Effector CD4-positive, alpha-beta T cell (primary cell): Measurements from ENCODE around the gene RAB33B.
"Not testable (repeated sequence)": the region's sequence is repeated elsewhere in the genome, so short reads cannot be mapped to it uniquely, and the experiment has no call there.

Source experiments
- DNase-seq: peaks from one replicate; pipeline ENCODE4 v3.0.0-alpha.2; 2020
- total RNA-seq: gene quantifications from one replicate; lab custom pipeline; 2026; lab: John Stamatoyannopoulos, UW

Gene RAB33B
- total RNA-seq = 61.4 reads per million, percentile 73 among the genes with 10 or more reads in this experiment

- DNase-seq = no peak
Observed at GRCh38 chr4:139454111-139455045, at the start of gene RAB33B. RAB33B (plus strand) TSS chr4:139454121; CDS start chr4:139454196, 75 bp downstream.

DNA sequence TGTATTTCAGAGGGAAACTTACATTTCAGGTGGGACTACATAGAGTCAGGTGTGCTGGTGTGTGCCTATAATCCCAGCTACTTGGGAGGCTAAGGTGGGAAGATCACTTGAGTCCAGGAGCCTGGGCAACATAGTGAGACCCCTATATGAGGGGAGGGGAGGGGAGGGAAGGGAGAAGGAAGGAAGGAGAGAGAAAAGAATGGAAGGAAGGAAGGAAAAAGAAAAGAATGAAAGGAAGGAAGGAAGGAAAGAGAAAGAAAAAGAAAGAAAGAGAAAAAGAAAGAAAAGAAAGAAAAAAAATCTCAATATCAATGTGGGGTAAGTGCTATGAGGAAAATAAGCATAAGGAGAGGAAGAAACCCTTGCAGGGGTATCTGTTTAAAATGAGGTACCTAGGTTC lies 43.6 kb upstream of the RAB33B start:
- no peak for DNase-seq

- not testable (repeated sequence) for DNase-seq
Observed at GRCh38 chr4:139414671-139415210, 39.2 kb upstream of the RAB33B start.

- peak; percentile 4 for DNase-seq
Observed at GRCh38 chr4:139416073-139416673, 37.7 kb upstream of the RAB33B start.

DNA sequence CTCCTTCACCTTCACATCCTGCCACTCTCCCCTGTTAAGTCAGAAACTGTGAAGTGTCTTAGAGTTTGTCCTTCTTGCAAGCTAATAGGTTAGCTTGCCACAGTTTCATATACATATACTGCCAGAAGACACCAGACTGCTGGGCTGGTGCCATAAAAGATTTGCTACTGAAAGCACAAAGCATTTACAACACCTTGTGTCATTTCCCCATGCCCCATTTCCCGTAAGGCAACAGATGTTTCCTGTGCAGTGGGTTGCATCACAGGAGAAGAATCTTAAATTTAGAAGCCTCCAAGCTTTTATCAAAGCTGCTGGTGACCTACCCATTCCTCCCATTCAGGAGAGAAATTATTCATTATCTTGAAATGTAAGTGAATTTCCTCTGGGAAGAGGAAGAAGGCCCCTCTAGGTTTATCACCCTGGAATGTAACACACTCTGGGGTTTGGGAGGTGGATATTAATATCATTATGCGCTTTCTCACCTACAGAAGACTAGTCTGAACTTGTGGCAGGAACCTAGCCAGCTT lies 34.5 kb upstream of the RAB33B start:
- DNase-seq = no peak

DNA sequence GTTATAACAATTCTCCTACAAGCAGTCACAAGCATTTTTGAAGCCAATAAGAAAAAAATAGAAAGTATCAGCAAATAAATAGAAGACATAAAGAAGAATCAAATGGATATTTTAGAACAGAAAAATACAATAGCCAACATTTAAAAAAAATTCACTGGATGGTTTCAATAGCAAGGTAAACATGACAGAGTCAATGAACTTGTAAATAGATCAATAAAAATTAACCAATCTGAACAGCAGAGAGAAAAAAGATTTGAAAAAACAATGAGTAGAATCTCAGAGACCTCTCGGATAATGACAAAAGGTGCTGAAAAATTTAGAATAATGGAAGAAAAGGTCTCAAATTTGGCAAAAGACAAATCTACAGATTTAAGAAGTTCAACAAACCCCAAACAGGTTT lies 33.3 kb upstream of the RAB33B start:
- no peak for DNase-seq

DNA sequence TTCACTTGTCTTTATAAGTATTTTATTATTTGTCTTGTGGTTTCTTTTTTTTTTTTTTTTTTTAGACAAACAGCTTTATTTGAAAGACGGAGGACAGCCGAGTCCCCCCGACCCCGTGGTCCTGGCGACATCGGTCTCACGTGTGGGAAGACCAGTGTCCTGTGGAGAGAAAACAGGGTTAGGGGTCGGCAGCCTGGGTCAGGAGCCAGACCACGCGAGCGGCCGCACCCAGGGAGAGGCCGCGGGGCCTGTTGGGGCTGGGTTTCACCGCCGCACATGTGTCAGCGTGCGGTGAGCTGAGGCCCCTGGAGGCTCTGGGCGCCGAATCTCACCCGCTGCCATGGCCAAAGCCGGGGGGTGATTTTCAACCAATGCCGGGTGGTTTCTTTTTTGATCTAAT lies 17.8 kb upstream of the RAB33B start:
- no peak for DNase-seq

- no peak for DNase-seq
Observed at GRCh38 chr4:139438141-139438540, 15.8 kb upstream of the RAB33B start.

- no peak for DNase-seq
Observed at GRCh38 chr4:139441029-139441428, 12.9 kb upstream of the RAB33B start.

- DNase-seq = no peak
Observed at GRCh38 chr4:139443661-139444060, 10.3 kb upstream of the RAB33B start.

GRCh38 chr4:139444881-139445280 lies 9.0 kb upstream of the RAB33B start:
- DNase-seq = not testable (repeated sequence)

- not testable (repeated sequence) for DNase-seq
Observed at GRCh38 chr4:139447078-139447477, 6.8 kb upstream of the RAB33B start.

- DNase-seq = no peak
Observed at GRCh38 chr4:139450586-139450985, 3.3 kb upstream of the RAB33B start.

GRCh38 chr4:139451997-139452396 lies 1.9 kb upstream of the RAB33B start:
- no peak for DNase-seq

DNA sequence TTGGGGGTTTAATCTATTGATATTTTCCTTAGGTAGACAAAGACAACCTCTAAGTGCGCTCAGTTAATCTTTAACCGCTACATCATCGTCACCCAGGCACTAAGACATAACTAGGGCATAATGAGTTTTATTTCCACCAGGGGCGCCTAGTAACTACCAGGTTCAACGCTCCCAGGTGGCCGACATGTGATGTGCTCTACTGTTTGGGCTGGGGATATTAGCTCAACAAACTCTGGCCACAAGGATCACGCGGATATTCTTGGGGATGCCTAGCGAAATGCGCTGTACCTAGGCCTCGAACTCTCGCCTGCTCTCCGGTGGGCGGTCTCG lies 915 bp upstream of the RAB33B start:
- peak; percentile 67 for DNase-seq

GRCh38 chr4:139453371-139454110 lies 380 bp upstream of the RAB33B start:
- peak; percentile 95 for DNase-seq

DNA sequence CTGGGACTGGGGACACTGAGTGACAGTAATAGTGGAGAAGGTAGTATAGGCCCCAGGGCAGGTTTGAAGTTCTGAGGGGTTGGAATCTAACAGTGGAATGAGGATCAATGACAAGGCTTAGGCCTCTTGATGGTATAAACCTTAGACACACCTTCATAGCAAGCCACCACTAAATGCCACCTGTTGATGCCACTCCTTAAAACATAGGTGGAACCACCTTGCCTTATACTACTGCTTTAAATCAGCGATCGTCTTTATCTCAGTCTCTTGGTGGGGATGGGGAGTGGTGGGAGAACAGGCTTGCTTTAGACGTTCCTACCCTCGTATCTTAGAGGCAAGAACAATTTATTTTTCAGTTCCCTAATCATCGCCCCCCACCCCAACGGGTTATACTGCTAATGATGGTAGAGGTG lies 1.2 kb downstream of the RAB33B start:
- no peak for DNase-seq

DNA sequence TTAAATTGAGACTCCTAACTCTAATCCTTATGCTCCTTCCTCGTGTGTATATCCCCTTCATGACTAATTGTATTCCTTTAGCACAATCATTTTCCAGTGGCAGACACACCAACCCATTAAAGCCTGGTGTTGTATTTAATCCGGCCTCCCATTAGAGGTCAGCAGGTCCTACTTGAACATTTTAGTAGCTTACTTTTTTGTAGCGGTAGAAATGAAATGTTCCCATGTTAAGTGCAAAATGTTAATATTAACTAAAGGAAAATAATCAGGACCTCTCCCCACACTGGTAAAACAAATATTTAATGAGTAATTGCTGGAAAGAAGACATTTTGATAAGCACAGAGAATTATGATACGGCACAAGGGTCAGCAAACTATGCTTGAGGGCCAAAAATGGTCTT lies 3.4 kb downstream of the RAB33B start:
- DNase-seq = no peak

GRCh38 chr4:139458543-139458942 lies 4.6 kb downstream of the RAB33B start:
- DNase-seq = no peak

DNA sequence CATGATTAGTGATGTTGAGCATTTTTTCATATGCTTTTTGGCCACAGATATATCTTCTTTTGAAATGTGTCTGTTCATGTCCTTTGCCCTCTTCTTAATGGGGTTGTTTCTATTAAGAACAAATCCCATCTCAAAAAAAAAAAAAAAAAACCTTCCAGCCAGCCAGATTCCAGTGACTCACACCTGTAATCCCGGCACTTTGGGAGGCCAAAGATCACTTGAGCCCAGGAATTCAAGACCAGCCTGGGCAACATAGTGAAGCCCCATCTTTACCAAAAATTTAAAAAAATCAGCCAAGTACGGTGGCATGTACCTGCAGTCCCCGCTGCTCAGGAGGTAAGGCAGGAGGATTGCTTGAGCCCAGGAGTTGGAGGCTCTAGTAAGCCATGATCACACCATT lies 5.1 kb downstream of the RAB33B start:
- DNase-seq = no peak

DNA sequence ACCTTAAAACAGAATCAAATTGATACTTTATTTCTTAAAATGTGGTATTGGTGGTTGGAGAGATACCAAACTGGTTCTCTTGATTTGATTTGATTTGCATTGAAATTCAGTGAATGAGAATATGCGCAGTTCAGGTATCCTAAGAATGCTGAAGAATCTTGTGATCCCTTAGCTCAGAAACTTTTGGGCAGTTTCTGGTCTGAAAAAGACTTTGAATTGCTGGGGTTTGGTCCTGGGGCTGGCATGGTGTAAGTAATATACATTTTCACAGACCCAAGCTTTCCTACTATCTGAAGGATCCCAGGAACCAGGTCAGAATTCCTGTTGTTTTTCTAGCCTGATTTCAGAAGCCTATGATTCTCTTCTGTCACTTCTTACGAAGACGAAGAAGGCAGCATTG lies 6.6 kb downstream of the RAB33B start:
- no peak for DNase-seq

- DNase-seq = no peak
Observed at GRCh38 chr4:139461022-139461628, 7.2 kb downstream of the RAB33B start.
